NOMO-1 treated with DMSO at 0.1 percent for 48 hours (cell line): Measurements from ENCODE around the gene XKR3.
"Not testable (repeated sequence)": the region's sequence is repeated elsewhere in the genome, so short reads cannot be mapped to it uniquely, and the experiment has no call there.

Experiments
- DNase-seq: peaks from one replicate; lab custom pipeline; 2025; ENCODE audit not compliant: unreplicated experiment; lab: John Stamatoyannopoulos, UW

XKR3 gene

GRCh38 chr22:16748160-16748929 lies 76.9 kb downstream of the XKR3 start:
- not testable (repeated sequence) for DNase-seq

- DNase-seq: not testable (repeated sequence)
These were observed 77.7 kb downstream of the XKR3 start for GRCh38 chr22:16747266-16748159.

GRCh38 chr22:16734271-16734670 lies 90.9 kb downstream of the XKR3 start:
- DNase-seq: not testable (repeated sequence)
